WTC11 (cell line): ENCODE measurements around the gene KRTAP12-4. TPM values are rescaled to one million over a fixed set of nuclear protein-coding genes. Genes with fewer than 3 reads are reported as not detected.

Source experiments
- ATAC-seq: fragments of 200-7000 bp; cut with Tn5 transposase; 2 replicates; pipeline ENCODE4 v1.10.0; 2021; ENCODE audit warnings: mild to moderate bottlenecking, moderate library complexity
- CTCF ChIA-PET: fragments of 300-600 bp; sonication (Branson Sonifier 250); formaldehyde crosslinking; loops from one replicate; lab custom pipeline; 2021; ENCODE audit warnings: antibody characterized with exemption; lab: Charles Lee
- POLR2A ChIA-PET: fragments of 350-600 bp; sonication (Branson Sonifier 250); formaldehyde crosslinking; loops from one replicate; lab custom pipeline; 2021; ENCODE audit warnings: antibody characterized with exemption; lab: Charles Lee
- DNase-seq: peaks from one replicate; pipeline ENCODE4 v3.0.0; 2021; ENCODE audit warnings: low spot score
- H3K27ac Mint-ChIP-seq: 2 replicates; pipeline ENCODE4 v1.8.0; 2021; ENCODE audit warnings: mixed read lengths
- H3K27me3 Mint-ChIP-seq: 2 replicates; pipeline ENCODE4 v1.8.0; 2021; ENCODE audit warnings: low read depth, mild to moderate bottlenecking, moderate library complexity, mixed read lengths
- H3K36me3 Mint-ChIP-seq: 2 replicates; pipeline ENCODE4 v1.8.0; 2021; ENCODE audit warnings: mixed read lengths
- H3K4me1 Mint-ChIP-seq: 2 replicates; pipeline ENCODE4 v1.8.0; 2022; ENCODE audit warnings: mixed read lengths
- H3K4me3 Mint-ChIP-seq: 2 replicates; pipeline ENCODE4 v1.8.0; 2021; ENCODE audit warnings: mild to moderate bottlenecking, moderate library complexity, mixed read lengths
- H3K9me3 Mint-ChIP-seq: 2 replicates; pipeline ENCODE4 v1.8.0; 2021; ENCODE audit warnings: mixed read lengths
- ARID4B ChIP-seq: sonication (generic); formaldehyde crosslinking; IDR thresholded peaks from 2 replicates; pipeline ENCODE4 v1.8.0; 2023; ENCODE audit warnings: missing genetic modification reagents, mild to moderate bottlenecking, borderline replicate concordance
- CREM ChIP-seq: sonication (generic); formaldehyde crosslinking; IDR thresholded peaks from 2 replicates; pipeline ENCODE4 v1.8.1; 2022; ENCODE audit warnings: mild to moderate bottlenecking, missing genetic modification reagents, moderate library complexity
- EMX1 ChIP-seq: fragments of 250-450 bp; sonication (Bioruptor Pico); IDR thresholded peaks from 2 replicates; pipeline ENCODE4 v1.8.0; 2021; ENCODE audit warnings: mild to moderate bottlenecking
- ESRRA ChIP-seq: sonication (generic); formaldehyde crosslinking; IDR thresholded peaks from 2 replicates; pipeline ENCODE4 v1.8.1; 2022; ENCODE audit warnings: mild to moderate bottlenecking, missing genetic modification reagents, borderline replicate concordance
- FOXJ3 ChIP-seq: sonication (generic); formaldehyde crosslinking; IDR thresholded peaks from 2 replicates; pipeline ENCODE4 v1.9.0; 2021; ENCODE audit warnings: missing genetic modification reagents, mild to moderate bottlenecking, borderline replicate concordance
- FOXK1 ChIP-seq: sonication (generic); formaldehyde crosslinking; IDR thresholded peaks from 2 replicates; pipeline ENCODE4 v1.8.0; 2022; ENCODE audit warnings: mild to moderate bottlenecking, moderate library complexity, missing genetic modification reagents
- FOXP4 ChIP-seq: sonication (generic); formaldehyde crosslinking; IDR thresholded peaks from 2 replicates; pipeline ENCODE4 v1.8.0; 2022; ENCODE audit warnings: mild to moderate bottlenecking, missing genetic modification reagents
- IRF2 ChIP-seq: sonication (generic); formaldehyde crosslinking; IDR thresholded peaks from 2 replicates; pipeline ENCODE4 v1.8.0; 2022; ENCODE audit warnings: low read depth, missing genetic modification reagents, borderline replicate concordance
- NR2C2 ChIP-seq: sonication (generic); formaldehyde crosslinking; IDR thresholded peaks from 2 replicates; pipeline ENCODE4 v1.8.0; 2022; ENCODE audit warnings: mild to moderate bottlenecking, missing genetic modification reagents
- NR3C1 ChIP-seq: sonication (generic); formaldehyde crosslinking; conservative IDR thresholded peaks from 2 replicates; pipeline ENCODE4 v1.8.1; 2023; ENCODE audit warnings: low read depth, mild to moderate bottlenecking, missing genetic modification reagents
- PREB ChIP-seq: sonication (generic); formaldehyde crosslinking; IDR thresholded peaks from 2 replicates; pipeline ENCODE4 v1.8.1; 2022; ENCODE audit warnings: mild to moderate bottlenecking, missing genetic modification reagents, moderate library complexity, borderline replicate concordance
- RORB ChIP-seq: fragments of 250-450 bp; sonication (Bioruptor Pico); IDR thresholded peaks from 2 replicates; pipeline ENCODE4 v1.9.0; 2021; ENCODE audit warnings: mild to moderate bottlenecking
- ZNF263 ChIP-seq: sonication (generic); formaldehyde crosslinking; IDR thresholded peaks from 2 replicates; pipeline ENCODE4 v1.8.1; 2022; ENCODE audit warnings: low read depth, mild to moderate bottlenecking, moderate library complexity, missing genetic modification reagents
- ZNF317 ChIP-seq: sonication (generic); formaldehyde crosslinking; IDR thresholded peaks from 2 replicates; pipeline ENCODE4 v1.8.1; 2023; ENCODE audit warnings: low read depth, mild to moderate bottlenecking, moderate library complexity, missing genetic modification reagents, borderline replicate concordance
- ZNF671 ChIP-seq: fragments of 250-450 bp; sonication (Bioruptor Pico); IDR thresholded peaks from 2 replicates; pipeline ENCODE4 v1.8.0; 2021; ENCODE audit warnings: mild to moderate bottlenecking
- total RNA-seq: library from RNA; stranded (reverse); gene quantifications from 3 replicates; pipeline ENCODE4 v1.2.3, GENCODE V29; 2021
- TF ChIP-seq, protein P1 (sequence below): sonication (generic); formaldehyde crosslinking; IDR thresholded peaks from 2 replicates; pipeline ENCODE4 v1.8.0; 2022; ENCODE audit warnings: mild to moderate bottlenecking, missing genetic modification reagents
- TF ChIP-seq, protein P2 (sequence below): fragments of 250-450 bp; sonication (Bioruptor Pico); IDR thresholded peaks from 2 replicates; pipeline ENCODE4 v1.8.0; 2021; ENCODE audit warnings: mild to moderate bottlenecking
- TF ChIP-seq, protein P3 (sequence below): fragments of 250-450 bp; sonication (Bioruptor Pico); IDR thresholded peaks from 2 replicates; pipeline ENCODE4 v1.9.0; 2021; ENCODE audit warnings: moderate library complexity, mild to moderate bottlenecking, inconsistent platforms, borderline replicate concordance

The KRTAP12-4 gene
- total RNA-seq, 1 experiment from 2014 or later, result not detected

GRCh38 chr21:44618909-44619308 is 35.5 kb downstream of the KRTAP12-4 start:
- no peak for DNase-seq
- CTCF ChIA-PET, result interaction anchor here (0.8 to 3.6 kb wide), 10 partner anchors 8 to 182 kb away, joined by 3 to 16 read pairs (median 4); partner anchors contain the start of genes KRTAP10-12, KRTAP10-5, KRTAP10-9 and TSPEAR
- Mint-ChIP-seq H3K9me3 (peaks cover 51% of the 10 kb centered on the region), H3K4me3 (no peak overlapping the region), H3K36me3 (peaks cover 37% of the 10 kb centered on the region), H3K27me3 (peaks cover 2% of the 10 kb centered on the region; the same call in 1 of the 2 replicates), H3K27ac (no peak overlapping the region), H3K4me1 (peaks cover 31% of the 10 kb centered on the region)
- no peak for ATAC-seq
- POLR2A ChIA-PET, result interaction anchor here (0.6 kb wide), 1 partner anchor 220 kb away, joined by 3 read pairs; no protein-coding TSS in a partner anchor
- TF ChIP-seq ZNF263 (CRISPR knock-in tag), result no peak
- TF ChIP-seq NR3C1 (CRISPR knock-in tag), result no peak
- TF ChIP-seq, protein P1, sequence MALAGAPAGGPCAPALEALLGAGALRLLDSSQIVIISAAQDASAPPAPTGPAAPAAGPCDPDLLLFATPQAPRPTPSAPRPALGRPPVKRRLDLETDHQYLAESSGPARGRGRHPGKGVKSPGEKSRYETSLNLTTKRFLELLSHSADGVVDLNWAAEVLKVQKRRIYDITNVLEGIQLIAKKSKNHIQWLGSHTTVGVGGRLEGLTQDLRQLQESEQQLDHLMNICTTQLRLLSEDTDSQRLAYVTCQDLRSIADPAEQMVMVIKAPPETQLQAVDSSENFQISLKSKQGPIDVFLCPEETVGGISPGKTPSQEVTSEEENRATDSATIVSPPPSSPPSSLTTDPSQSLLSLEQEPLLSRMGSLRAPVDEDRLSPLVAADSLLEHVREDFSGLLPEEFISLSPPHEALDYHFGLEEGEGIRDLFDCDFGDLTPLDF (CRISPR knock-in tag), result no peak
- TF ChIP-seq ESRRA (CRISPR knock-in tag), result no peak
- TF ChIP-seq FOXK1 (CRISPR knock-in tag), result no peak
- TF ChIP-seq FOXP4 (CRISPR knock-in tag), result no peak
- TF ChIP-seq RORB (CRISPR knock-in tag), result no peak
- TF ChIP-seq, protein P2, sequence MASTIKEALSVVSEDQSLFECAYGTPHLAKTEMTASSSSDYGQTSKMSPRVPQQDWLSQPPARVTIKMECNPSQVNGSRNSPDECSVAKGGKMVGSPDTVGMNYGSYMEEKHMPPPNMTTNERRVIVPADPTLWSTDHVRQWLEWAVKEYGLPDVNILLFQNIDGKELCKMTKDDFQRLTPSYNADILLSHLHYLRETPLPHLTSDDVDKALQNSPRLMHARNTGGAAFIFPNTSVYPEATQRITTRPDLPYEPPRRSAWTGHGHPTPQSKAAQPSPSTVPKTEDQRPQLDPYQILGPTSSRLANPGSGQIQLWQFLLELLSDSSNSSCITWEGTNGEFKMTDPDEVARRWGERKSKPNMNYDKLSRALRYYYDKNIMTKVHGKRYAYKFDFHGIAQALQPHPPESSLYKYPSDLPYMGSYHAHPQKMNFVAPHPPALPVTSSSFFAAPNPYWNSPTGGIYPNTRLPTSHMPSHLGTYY (CRISPR knock-in tag), result no peak
- no peak for TF ChIP-seq CREM (CRISPR knock-in tag)
- no peak for TF ChIP-seq NR2C2
- TF ChIP-seq ZNF671 (CRISPR knock-in tag), result no peak
- no peak for TF ChIP-seq ZNF317
- TF ChIP-seq FOXJ3, result no peak
- TF ChIP-seq IRF2 (CRISPR knock-in tag), result no peak
- TF ChIP-seq ARID4B (CRISPR knock-in tag), result no peak
- no peak for TF ChIP-seq PREB (CRISPR knock-in tag)
- TF ChIP-seq, protein P3, sequence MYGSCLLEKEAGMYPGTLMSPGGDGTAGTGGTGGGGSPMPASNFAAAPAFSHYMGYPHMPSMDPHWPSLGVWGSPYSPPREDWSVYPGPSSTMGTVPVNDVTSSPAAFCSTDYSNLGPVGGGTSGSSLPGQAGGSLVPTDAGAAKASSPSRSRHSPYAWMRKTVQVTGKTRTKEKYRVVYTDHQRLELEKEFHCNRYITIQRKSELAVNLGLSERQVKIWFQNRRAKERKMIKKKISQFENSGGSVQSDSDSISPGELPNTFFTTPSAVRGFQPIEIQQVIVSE (CRISPR knock-in tag), result no peak
- TF ChIP-seq EMX1 (CRISPR knock-in tag), result no peak
